Sigmoid colon (tissue), 4 donors: ENCODE measurements around the gene CNOT3.

Experiments used
- CTCF ChIP-seq, 4 experiments: fragments of 450-650 bp in 3 of 4; fragments of 200-600 bp in 1 of 4; IDR thresholded peaks; one replicate each; pipeline ENCODE4 v1.5.1; 2016 to 2019; ENCODE audit warnings: antibody characterized with exemption in 4 of 4, mild to moderate bottlenecking in 3 of 4, moderate library complexity in 2 of 4
- POLR2A ChIP-seq, 2 donors: fragments of 450-650 bp; IDR thresholded peaks; one replicate each; pipeline ENCODE4 v1.6.1; 2016; ENCODE audit warnings: antibody characterized with exemption in 2 of 2, mild to moderate bottlenecking in 2 of 2, moderate library complexity in 2 of 2
- POLR2AphosphoS5 ChIP-seq, 4 donors: sonication (generic); formaldehyde crosslinking; IDR thresholded peaks; one replicate each; pipeline ENCODE4 v1.6.1; 2017; ENCODE audit warnings: antibody characterized with exemption in 4 of 4

- TF ChIP-seq CTCF (IDR thresholded peaks at IDR 0.05) (no peak), POLR2A (IDR thresholded peaks at IDR 0.05) (no peak), POLR2AphosphoS5 (IDR thresholded peaks at IDR 0.05) (no peak)
These were observed 29.1 kb upstream of the CNOT3 start for GRCh38 chr19:54108496-54108895.
